AG10803 (cell line): ENCODE results near the gene YTHDF2.

Experiments
- DNase-seq: peaks from one replicate; pipeline ENCODE4 v3.0.0; 2010; ENCODE audit warnings: low read depth
- H3K4me3 ChIP-seq: 2 replicates; pipeline ENCODE4 v1.5.1; 2011; ENCODE audit warnings: mild to moderate bottlenecking, low read length, control low read depth
- CTCF ChIP-seq: conservative IDR thresholded peaks from 2 replicates; pipeline ENCODE4 v1.5.1; 2011; ENCODE audit warnings: mild to moderate bottlenecking, low read length, control low read depth, inconsistent platforms

The YTHDF2 gene

DNA sequence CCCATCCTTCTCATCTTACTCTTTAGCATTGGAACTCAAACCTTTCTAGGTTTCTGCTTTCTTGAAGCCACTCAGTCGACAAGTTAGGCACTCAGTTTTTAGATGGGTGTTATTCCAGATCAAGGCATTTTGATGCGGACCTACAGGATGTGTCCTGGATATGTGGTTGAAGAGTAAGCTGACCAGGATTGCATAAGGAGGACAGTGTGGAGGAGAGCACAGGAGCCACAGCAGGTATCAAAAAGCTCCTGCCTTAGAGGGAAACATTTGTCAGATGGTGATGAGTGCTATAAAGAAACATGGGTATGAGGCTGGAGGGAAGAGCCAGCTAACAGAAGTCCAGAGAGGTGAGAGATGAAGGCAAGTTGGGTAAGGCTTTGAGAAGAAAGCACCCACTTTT is 41.3 kb downstream of the YTHDF2 start:
- no peak for TF ChIP-seq CTCF
- H3K4me3 ChIP-seq, result no peak overlapping the region
- no peak for DNase-seq

GRCh38 chr1:28779751-28780408 is 43.1 kb downstream of the YTHDF2 start:
- DNase-seq, result no peak
- H3K4me3 ChIP-seq, result no peak overlapping the region
- no peak for TF ChIP-seq CTCF

- TF ChIP-seq CTCF, result no peak
- H3K4me3 ChIP-seq, result no peak overlapping the region
- DNase-seq, result no peak
Observed at GRCh38 chr1:28781305-28781704, 44.6 kb downstream of the YTHDF2 start.

DNA sequence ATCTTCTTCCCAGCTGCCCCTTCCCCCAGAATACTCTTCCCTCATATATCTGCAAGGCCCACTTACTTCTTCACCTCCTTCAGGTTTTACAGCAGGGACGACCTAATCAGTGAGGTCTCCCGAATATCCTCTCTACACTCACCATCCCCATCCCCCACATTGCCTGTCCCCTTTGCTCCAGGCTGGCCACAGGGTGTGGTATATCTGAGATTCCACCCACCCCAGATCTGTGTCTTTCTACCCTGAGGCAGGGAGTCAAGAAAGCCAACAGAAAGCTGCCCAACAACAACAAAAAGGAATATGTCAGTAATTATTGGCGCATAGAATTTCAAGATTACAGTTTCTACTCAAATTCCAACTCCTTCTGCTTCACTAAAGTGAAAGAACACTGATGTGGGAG is 45.3 kb downstream of the YTHDF2 start:
- no peak overlapping the region for H3K4me3 ChIP-seq
- DNase-seq, result no peak

DNA sequence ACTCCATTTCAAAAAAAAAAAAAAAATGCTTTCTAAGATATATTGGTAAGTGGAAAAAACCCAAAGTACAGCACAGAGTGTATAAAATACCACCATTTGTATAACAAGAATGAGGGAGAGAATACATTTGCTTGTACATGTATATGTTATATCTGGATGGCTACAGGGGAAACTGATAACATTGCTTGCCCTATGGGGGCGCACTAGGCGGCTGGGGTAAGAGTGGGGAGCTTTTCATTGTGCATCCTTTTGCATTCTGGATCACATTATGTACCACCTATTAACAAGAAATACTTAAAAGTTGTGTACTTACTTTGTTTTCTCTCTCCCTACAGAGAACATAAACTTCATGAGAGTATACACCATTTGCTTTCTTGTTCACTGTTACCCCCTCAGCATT is 46.6 kb downstream of the YTHDF2 start:
- TF ChIP-seq CTCF, result no peak
- H3K4me3 ChIP-seq, result no peak overlapping the region
- no peak for DNase-seq

More for the DNA sequence above, 45.3 kb downstream of the YTHDF2 start:
- TF ChIP-seq CTCF, result no peak

DNA sequence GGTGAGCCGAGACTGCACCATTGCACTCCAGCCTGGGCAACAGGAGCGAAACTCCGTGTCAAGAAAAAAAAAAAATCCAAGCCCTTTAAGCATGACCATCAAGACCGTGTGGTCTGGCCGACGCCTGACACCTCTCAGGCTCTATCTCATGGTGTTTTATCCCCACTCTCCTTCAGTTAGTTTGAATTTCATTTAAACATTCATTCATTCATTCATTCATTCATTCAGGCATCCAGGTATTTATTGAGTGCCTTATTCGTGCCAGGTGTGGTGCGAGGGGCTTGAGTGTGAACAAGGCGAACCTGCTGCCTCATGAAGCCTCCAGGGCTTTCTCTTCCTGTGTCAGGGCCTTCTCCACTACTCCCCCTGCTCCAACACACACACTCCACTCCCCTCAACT is 52.7 kb downstream of the YTHDF2 start:
- no peak overlapping the region for H3K4me3 ChIP-seq
- no peak for TF ChIP-seq CTCF
- DNase-seq, result no peak

DNA sequence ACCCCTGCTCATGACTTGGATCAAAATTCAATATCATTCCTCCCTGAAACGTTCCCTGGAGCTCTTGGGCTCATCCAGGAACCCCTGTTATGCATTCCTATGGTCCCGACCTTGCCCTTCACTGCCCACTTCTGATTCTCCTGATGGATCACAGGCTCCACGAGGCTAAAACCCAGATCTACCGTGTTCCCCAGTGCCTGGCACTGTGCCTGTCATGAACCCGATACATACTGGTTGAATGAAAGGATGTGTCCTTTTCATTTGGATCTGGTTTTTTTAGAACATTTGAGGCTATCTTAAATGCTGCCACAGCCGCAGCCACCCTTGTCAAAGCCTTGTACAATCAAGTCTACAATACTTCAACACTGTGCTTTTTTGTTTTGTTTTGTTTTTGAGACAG is 53.1 kb downstream of the YTHDF2 start:
- DNase-seq, result no peak
- no peak overlapping the region for H3K4me3 ChIP-seq
- TF ChIP-seq CTCF, result no peak
